Peyer's patch (tissue), 4 donors: ENCODE results near the gene GABRR1.

Source experiments
- POLR2A ChIP-seq, 2 donors: fragments of 450-650 bp; IDR thresholded peaks; one replicate each; pipeline ENCODE4 v1.5.1; 2017; ENCODE audit warnings: antibody characterized with exemption in 2 of 2, mild to moderate bottlenecking in 2 of 2, moderate library complexity in 2 of 2
- TF ChIP-seq, protein P1 (sequence below), 6 experiments: fragments of 450-650 bp in 4 of 6; fragments of 200-600 bp in 2 of 6; sonication (generic) in 1 of 6; IDR thresholded peaks; one replicate each; pipeline ENCODE4 v1.5.1; 2017 to 2019; ENCODE audit warnings: antibody characterized with exemption in 6 of 6, mild to moderate bottlenecking in 3 of 6, moderate library complexity in 1 of 6

DNA sequence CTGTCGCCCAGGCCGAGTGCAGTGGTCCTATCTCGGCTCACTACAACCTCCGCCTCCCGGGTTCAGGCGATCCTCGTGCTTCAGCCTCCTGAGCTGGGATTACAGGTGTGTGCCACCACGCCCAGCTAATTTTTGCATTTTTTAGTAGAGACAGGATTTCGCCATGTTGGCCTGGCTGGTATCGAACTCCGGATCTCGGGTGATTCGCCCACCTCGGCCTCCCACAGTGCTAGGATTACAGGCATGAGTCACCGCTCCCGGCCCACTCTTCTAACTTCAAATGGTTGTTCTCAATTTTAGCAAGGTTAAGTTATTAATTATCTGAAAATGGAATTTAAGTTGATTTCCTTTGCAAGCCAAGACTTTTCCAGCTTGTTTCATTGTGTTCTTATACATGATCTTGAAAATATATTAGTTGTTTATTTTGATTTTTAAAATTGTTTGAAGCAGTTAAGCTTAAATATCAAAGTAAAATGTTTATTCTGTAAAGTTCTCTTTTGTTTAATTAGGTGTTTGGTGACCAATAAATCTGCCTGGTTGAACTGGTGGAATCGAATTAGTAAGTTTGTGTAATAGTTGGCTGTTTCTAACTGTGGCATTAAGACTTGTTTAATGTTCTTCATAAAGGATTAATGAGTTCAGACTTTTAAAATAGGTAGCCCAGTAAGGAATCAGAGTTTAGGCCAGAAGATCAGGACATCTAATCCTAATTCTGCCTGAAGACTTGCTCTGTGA lies 69.0 kb downstream of the GABRR1 start:
- TF ChIP-seq, protein P1, sequence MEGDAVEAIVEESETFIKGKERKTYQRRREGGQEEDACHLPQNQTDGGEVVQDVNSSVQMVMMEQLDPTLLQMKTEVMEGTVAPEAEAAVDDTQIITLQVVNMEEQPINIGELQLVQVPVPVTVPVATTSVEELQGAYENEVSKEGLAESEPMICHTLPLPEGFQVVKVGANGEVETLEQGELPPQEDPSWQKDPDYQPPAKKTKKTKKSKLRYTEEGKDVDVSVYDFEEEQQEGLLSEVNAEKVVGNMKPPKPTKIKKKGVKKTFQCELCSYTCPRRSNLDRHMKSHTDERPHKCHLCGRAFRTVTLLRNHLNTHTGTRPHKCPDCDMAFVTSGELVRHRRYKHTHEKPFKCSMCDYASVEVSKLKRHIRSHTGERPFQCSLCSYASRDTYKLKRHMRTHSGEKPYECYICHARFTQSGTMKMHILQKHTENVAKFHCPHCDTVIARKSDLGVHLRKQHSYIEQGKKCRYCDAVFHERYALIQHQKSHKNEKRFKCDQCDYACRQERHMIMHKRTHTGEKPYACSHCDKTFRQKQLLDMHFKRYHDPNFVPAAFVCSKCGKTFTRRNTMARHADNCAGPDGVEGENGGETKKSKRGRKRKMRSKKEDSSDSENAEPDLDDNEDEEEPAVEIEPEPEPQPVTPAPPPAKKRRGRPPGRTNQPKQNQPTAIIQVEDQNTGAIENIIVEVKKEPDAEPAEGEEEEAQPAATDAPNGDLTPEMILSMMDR (IDR thresholded peaks at IDR 0.05) = no peak
- TF ChIP-seq POLR2A (IDR thresholded peaks at IDR 0.05) = no peak
